Measurements from ENCODE around the gene WDR27.
A peak's percentile ranks its signal among the peaks of the same experiment; 100 is the strongest.
"Not testable (repeated sequence)": the region's sequence is repeated elsewhere in the genome, so short reads cannot be mapped to it uniquely, and the experiment has no call there.

Gene WDR27

GRCh38 chr6:169511785-169512184 lies 190.0 kb downstream of the WDR27 start:
- DNase-seq = not testable (repeated sequence)

- no peak for DNase-seq
Measured at GRCh38 chr6:169510871-169511270, 191.0 kb downstream of the WDR27 start.

- no peak for DNase-seq
Measured at GRCh38 chr6:169508452-169508851, 193.4 kb downstream of the WDR27 start.

- DNase-seq = no peak
Measured at GRCh38 chr6:169503422-169504152, 198.2 kb downstream of the WDR27 start.

GRCh38 chr6:169502445-169502844 lies 199.4 kb downstream of the WDR27 start:
- no peak for DNase-seq

GRCh38 chr6:169501777-169502313 lies 200.0 kb downstream of the WDR27 start:
- no peak for DNase-seq

DNA sequence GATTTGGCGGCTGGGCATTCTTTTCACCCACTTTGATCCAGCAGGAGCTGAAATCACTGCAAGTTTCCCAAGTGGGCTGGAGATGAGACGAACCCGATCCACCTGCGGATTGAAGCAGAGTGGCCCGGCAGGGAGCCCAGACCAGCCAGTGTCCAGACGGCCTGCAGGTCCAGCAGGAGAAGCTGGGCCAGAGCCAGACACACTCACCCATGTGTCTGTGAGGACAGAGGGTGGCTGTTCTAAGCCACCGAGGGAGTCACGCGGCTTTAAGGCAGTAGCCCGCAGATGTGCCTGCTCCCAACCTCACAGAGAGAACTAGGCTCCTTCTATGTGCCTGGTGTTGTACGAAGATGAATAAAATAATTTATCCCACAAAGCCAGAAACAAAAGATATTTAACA lies 200.7 kb downstream of the WDR27 start:
- no peak for DNase-seq

GRCh38 chr6:169500688-169501087 lies 201.1 kb downstream of the WDR27 start:
- no peak for DNase-seq

DNA sequence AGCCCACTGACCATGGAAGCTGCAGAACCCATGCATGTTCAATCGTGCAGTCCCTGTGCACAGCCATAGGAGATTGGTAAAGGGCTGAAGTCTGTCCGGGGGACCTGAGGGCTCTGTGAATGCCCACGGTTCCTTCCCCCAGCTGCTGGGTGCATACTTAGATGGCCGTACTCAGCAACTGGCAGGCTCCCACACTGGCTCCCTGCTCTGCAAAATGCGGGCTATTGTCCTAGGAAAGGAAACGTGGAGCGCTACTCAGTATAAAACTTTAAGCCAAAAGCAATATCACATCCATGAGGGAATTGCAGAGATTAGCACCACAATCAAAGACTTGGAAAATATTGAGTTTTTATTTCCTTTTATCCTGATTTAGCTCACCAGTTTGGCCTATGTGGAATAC lies 202.0 kb downstream of the WDR27 start:
- DNase-seq = no peak

DNA sequence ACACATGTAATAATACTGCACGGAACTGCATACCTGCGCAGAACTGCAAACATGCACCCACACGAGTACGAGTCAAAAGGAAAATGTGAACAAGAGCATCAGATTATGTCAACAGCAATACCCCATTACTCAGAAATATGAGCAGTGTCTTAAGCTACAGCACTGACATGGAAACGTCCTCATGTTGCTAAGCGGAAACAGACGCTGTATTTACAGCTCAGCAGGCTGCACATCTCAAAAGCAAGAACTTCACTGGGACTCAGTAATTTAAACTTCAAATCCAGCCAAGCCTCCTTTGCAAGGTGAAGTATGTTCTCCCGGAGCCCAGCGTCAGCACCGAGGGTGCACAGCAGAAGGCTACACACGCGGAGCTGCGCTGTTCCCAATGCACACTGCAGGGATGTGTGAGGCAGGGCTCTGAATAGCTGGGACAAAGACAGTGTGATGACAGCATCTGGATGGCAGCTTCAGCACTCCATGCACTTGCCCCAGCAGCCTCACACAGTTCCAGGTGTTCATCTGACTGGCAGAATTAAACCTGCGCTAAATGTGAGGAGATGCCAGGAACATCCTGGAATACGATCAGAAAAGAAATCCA lies 202.8 kb downstream of the WDR27 start:
- no peak for DNase-seq

- DNase-seq = no peak
Measured at GRCh38 chr6:169495601-169496000, 206.2 kb downstream of the WDR27 start.

GRCh38 chr6:169494038-169494437 lies 207.8 kb downstream of the WDR27 start:
- no peak for DNase-seq

DNA sequence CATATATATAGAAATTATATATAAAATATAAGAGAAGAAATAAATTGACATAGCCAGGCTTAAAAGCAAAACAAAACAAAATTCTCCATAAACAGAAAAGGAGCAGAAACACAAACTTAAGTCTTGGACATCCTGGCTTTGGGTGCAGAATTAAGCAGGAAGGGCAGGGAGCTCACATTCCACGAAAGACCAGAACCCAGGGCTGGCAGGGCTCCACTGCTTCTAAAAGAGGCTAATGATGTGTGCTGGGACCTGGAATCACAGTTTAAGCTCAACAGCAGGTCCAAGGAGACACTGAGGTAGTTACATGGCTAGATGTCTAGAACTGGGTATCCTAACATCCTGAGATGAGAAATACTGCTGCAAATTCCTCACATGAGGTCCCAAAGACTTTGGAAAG lies 210.3 kb downstream of the WDR27 start:
- no peak for DNase-seq

DNA sequence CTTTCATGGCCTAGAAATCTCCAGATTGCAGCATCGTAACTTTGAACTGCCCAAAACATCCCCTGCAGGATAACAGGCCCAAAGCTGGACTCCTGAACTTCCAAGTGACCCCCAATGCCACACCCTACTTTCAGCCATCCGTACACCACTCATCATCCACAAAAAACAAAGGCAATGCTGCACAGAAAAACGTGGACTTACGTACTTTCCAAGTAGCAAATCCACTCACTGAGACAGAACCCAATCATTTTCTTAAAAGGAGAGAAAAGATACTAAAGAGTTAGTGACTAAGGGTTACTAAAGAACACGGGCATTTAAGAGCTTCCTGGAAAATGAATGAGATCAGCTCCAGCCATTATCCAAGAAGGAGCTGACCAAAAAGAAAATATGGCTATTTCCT lies 211.0 kb downstream of the WDR27 start:
- no peak for DNase-seq

DNA sequence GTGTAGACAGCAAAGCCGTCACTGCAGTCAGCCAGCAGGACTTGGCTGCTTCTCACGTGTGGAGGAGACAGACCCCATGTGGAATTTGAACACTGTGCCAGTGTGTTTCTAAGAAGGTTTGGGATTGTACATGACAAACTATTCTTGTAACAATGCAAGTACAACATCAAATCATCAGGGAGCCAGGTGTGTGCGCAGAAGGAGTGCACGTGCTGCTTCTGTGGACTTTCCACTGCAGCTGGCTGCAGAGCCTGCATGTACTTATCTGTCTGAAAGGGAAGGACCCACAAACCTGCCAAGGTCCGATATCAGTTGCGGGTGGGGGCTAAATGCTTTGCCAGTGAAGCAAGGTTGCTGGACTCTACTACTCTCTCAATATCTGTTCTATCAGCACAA lies 211.6 kb downstream of the WDR27 start:
- no peak for DNase-seq

DNA sequence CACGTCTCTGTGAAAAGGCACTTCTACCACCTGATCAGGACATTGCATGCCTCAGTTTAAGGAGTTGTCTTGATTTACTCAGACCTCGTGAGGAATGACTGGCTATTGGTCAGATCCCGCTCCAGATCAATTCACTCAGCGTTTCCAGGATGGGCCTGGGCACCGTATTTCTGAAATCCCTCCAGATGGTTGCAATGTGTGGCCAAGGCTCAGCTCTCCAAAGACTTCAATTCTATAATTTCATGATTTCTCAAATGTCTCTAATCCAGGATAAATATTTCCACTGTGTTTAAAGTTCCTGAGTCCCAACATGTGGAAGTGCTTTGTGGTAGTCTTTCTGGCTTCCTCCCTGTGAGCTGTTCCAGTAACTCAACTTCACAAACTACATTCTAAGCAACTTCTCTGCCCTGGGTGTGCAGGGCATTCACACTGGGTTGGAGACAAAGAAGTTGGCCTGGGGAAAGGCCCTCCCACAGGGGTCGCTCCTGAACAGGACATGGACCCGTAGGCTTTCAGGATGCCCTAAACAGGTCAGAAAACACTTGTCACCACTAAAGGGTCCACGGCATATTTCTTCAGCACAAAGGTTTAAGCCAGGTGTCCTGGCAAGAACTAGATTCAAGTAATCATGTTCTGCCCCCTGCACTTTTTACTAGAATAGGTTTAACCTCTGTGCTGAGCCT lies 212.1 kb downstream of the WDR27 start:
- DNase-seq = no peak

DNA sequence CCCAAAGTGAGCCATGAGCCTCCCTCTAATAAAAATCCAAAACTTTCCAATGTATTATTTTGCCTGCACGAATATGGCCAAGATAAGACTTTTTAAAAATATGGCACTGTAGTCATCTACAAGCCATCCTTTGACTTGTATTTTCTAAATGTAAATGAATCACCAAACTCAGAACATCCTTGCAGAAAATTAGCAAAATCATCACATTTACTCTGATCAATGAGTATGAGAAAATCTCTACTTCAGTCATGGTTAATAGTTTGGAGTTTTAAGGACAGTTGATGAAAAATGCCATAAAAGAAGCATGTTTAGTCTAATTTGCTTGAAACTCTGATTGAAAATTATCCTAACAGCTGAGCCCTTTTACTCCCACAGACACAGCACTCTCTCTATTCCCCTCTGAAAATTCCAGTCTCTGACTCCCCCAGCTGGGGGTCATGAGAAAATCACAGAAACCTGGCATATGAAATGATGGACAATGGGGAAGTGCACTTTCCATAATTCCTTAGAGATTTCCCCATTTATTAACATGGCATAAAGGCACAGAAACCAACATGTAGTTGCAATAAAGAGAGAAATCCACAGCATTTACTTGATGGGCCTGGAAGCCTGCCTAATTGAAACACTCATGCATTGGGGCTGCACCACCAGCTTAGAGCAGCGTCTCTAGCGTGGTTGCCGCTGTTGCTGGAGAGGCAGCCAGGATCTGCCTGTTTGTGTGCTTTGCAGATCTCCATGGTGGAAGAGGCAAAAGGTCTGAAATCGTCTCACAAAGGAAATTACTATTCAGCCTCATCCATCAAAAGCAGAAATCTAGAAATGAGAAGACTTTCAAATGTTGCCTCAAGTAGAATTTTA lies 214.0 kb downstream of the WDR27 start:
- no peak for DNase-seq

GRCh38 chr6:169479783-169480495 lies 221.9 kb downstream of the WDR27 start:
- no peak for DNase-seq

DNA sequence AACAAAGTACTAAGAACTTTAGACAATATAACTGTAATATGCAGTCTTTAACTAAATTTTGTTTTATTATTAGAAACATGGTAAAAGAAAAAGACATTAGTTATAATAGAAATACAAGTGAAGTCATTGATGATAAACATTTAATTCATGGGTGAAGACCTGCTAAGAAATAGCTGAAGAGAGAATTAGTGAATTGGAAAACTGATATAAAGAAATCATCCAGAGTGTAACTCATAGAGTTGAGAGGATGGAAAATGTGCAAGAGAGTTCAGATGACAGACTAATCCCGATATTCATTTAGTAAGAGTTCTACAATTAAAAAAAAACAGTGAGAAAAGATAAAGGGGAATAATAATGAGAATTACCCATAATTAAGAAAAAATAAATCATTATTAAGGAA lies 227.5 kb downstream of the WDR27 start:
- DNase-seq = no peak

- peak; percentile 35 for DNase-seq
Measured at GRCh38 chr6:169473663-169474062, 228.2 kb downstream of the WDR27 start.

DNA sequence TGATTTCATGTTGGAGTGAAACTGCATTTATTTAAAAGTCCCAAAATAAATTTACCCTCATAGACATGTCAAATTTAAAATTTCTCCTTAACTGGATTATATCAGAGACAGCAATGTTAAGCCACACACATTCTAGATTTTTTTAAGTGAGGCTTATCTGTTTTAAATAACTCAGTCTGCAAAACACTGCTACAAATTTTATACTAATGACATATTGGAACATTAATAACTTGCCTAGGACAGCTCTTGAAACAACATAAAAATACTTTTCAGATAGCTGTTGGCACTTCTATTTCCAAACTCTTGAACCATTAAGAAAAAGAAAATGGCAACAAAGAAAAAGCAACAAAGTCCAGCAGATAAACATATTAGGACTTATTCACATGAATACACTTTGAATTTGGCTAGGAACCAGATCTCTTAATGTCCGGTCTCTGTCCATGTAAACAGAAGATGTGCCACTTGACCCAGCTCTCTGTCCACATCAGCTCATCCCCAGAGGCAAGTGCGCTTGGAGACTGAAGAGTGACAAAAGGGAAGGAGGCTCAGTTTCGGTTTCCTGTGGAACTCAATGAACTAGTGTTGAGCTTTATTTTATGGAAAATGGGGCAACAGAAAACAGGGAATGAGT lies 228.9 kb downstream of the WDR27 start:
- DNase-seq = no peak

DNA sequence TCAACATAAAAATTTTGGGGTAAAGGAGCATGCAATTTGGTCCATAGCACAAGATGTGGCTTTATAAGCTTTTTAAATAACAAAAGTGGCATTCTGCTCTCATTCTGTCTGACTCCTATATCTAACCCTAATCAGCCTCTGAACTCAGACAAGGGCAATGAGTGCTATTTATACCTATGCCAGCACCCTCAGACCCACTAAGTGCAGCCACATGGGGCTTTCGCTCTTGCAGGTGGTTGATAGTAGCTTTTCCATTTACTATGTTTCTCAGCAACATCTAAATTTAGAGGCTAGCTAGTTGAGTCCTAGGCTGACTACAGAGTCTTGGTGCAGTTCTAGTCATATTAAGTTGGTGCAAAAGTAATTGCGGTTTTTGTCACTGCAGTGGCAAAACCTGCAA lies 231.0 kb downstream of the WDR27 start:
- no peak for DNase-seq

Data from RPMI8226 (cell line).